SJSA1 (cell line): ENCODE measurements around the gene PLA1A. TPM values are rescaled to one million over a fixed set of nuclear protein-coding genes. Genes with fewer than 3 reads are reported as not detected.
"Not testable (repeated sequence)": the region's sequence is repeated elsewhere in the genome, so short reads cannot be mapped to it uniquely, and the experiment has no call there.

Source experiments
- DNase-seq, 2 experiments: peaks; one replicate each; pipeline ENCODE4 v3.0.0-alpha.2; 2015 to 2020; ENCODE audit warnings: low spot score in 2 of 2, low read depth in 1 of 2
- H3K27ac ChIP-seq: fragments of 250-450 bp; sonication (Bioruptor Pico); 2 replicates; pipeline ENCODE4 v1.5.1; 2020; ENCODE audit warnings: mild to moderate bottlenecking, moderate library complexity
- H3K27me3 ChIP-seq: fragments of 250-450 bp; sonication (Bioruptor Pico); replicated peaks from 2 replicates; pipeline ENCODE4 v1.5.1; 2020; ENCODE audit warnings: mild to moderate bottlenecking, moderate library complexity
- H3K36me3 ChIP-seq: fragments of 250-450 bp; sonication (Bioruptor Pico); 2 replicates; pipeline ENCODE4 v1.5.1; 2020; ENCODE audit warnings: mild to moderate bottlenecking
- H3K4me1 ChIP-seq: fragments of 250-450 bp; sonication (Bioruptor Pico); replicated peaks from 2 replicates; pipeline ENCODE4 v1.6.1; 2021; ENCODE audit warnings: mild to moderate bottlenecking
- H3K4me3 ChIP-seq: fragments of 250-450 bp; sonication (Bioruptor Pico); 2 replicates; pipeline ENCODE4 v1.5.1; 2020; ENCODE audit warnings: mild to moderate bottlenecking
- H3K9me3 ChIP-seq: fragments of 250-450 bp; sonication (Bioruptor Pico); replicated peaks from 2 replicates; pipeline ENCODE4 v1.5.1; 2020; ENCODE audit warnings: mild to moderate bottlenecking
- total RNA-seq: library from RNA; depleted of rRNA; stranded (reverse); fragments of >200 nt; shearing (Covaris generic); gene quantifications from 2 replicates; pipeline ENCODE4 v1.2.3, GENCODE V29; 2014

Gene PLA1A
- total RNA-seq, 1 experiment from 2014 or later = 1.4 TPM

DNA sequence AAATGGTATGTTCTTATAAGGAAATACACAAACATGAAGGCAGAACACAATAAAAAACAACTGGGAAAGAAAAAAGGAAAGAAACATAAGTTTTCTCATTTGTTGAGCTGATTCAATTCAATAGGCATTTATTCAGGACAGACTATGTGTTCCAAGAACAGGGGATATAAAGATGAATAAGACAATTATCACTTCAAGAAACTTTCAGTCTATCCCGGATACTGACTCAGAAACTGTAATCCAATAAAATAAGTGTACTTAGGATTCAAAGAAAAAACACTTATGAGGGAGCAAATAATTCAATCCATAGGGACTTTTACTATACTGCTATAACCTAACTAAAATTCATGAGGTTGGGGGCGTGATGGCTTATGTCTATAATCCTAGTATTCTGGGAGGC, 66.2 kb downstream of the PLA1A start:
- Histone ChIP-seq H3K4me3 (no peak overlapping the region), H3K4me1 (peaks cover 20% of the 10 kb centered on the region), H3K9me3 (no peaks in the 10 kb centered on the region), H3K27me3 (no peaks in the 10 kb centered on the region), H3K36me3 (no peaks in the 10 kb centered on the region), H3K27ac (peak overlapping the region; percentile 45)
- peak in 1 of 2 experiments; percentile 14 for DNase-seq

DNA sequence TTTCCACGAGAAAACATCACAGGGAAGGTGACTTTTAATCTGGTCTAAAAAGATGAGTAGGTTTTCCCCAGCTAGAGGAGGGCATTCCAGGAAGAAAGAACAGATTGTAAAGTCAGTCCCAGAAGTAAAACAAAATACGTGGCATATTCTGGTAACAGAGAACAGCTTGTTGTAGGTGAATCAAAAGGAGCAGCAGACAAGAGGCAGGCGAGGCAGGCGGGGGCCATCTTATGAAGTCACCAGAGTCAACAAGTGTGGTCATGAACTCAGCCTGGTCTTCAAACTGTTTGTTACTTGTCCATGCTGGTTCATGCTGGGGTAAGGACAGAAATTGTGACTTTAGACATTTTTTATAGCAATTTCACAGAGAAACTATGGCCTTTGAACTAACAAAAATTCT, 66.7 kb downstream of the PLA1A start:
- DNase-seq = peak in 1 of 2 experiments; percentile 5
- Histone ChIP-seq H3K36me3 (no peaks in the 10 kb centered on the region), H3K27ac (peak overlapping the region; percentile 45), H3K27me3 (no peaks in the 10 kb centered on the region), H3K4me3 (no peak overlapping the region), H3K4me1 (peaks cover 20% of the 10 kb centered on the region), H3K9me3 (no peaks in the 10 kb centered on the region)

DNA sequence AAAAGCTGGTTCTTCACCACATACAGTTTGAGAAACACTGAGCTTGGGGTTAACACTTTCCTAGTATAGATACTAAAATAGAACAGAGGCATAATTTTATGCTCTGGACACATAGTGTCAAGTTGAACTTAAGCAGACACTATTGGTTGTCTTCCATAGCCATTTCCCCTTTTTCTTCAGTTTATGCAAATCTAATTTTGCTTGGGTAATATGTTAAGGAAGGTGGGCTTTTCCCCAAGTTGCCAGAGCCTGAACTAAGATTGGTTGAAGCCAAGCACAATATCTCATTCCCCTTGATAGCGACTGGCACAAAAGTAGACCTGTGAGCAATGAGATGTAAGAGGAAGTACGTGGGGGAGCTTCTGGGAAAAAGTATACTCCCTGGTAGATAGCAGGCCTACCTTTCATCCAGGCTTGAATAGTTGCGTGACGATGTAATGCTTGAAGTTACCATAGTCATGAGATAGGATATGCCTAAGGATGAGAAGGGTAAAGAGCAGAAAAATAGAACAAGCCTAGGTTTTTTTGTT, 67.2 kb downstream of the PLA1A start:
- DNase-seq = no peak
- peaks cover 20% of the 10 kb centered on the region for H3K4me1 ChIP-seq
- H3K27ac ChIP-seq = no peak overlapping the region; the same call in 1 of the 2 replicates
- no peaks in the 10 kb centered on the region for H3K36me3 ChIP-seq
- no peaks in the 10 kb centered on the region for H3K27me3 ChIP-seq
- no peaks in the 10 kb centered on the region for H3K9me3 ChIP-seq
- H3K4me3 ChIP-seq = no peak overlapping the region

DNA sequence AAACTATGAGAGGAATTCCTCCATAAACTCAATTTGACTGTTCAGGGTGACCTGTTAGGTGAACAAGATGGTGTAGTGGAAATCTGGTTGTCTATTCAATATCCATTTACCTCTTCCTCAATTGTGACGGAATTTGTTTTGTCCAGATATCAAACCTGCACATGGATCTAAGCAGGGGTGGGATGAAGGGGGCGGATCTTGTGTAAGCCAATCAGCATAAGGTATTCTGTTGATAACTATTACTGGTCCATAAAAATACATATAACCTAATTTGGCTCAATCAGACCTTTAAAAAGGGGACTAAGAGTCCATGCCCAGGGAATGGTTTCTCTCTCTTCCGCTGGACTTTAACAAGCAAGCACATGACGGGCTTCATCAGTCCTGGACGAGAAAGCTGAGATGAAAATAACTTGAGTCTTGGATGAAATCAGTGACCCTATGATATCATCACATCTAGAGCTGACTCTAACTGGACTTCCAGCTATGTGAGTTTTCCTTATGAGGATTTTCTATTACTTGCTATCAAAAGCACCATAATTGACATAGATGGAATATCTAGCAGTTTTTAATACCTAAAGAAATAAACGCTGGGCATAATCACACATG, 68.4 kb downstream of the PLA1A start:
- Histone ChIP-seq H3K4me3 (no peak overlapping the region), H3K4me1 (peaks cover 20% of the 10 kb centered on the region), H3K9me3 (no peaks in the 10 kb centered on the region), H3K27me3 (no peaks in the 10 kb centered on the region), H3K36me3 (peaks cover 10% of the 10 kb centered on the region), H3K27ac (no peak overlapping the region)
- DNase-seq = no peak

DNA sequence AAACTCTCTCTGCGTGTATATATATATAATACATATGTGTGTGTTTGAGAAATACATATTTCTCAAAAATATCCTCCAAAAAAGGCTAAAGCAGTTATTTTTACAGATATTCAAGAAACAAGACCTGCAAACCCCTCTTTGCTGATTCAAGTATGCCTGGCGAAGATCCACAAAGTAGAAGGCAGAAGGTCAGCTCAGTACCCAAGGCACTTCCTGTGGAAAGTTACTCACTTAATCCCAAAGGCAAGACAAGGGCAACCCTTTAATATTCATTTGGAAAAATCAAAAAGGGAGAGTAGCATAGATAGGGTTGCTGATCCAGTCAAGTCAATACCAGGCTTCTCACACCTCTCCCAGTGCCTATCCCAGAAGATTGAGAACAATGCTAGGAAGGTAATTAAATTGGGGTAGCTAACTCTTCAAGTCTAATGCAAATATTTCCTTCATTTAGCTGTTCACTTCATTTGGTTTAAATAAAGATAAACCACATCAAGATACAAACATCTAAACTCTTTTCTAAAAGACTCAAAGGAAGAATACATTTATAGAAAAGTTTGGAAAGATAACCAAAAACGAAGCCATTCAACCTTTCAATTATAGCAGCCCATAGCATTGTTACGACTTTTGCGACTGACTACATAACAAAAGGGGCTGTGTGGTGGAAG, 72.4 kb downstream of the PLA1A start:
- H3K27ac ChIP-seq = no peak overlapping the region
- peaks cover under 1% of the 10 kb centered on the region; the same call in 1 of the 2 replicates for H3K4me1 ChIP-seq
- H3K9me3 ChIP-seq = no peaks in the 10 kb centered on the region
- H3K27me3 ChIP-seq = no peaks in the 10 kb centered on the region
- DNase-seq = no peak
- H3K36me3 ChIP-seq = peaks cover 26% of the 10 kb centered on the region
- no peak overlapping the region for H3K4me3 ChIP-seq

DNA sequence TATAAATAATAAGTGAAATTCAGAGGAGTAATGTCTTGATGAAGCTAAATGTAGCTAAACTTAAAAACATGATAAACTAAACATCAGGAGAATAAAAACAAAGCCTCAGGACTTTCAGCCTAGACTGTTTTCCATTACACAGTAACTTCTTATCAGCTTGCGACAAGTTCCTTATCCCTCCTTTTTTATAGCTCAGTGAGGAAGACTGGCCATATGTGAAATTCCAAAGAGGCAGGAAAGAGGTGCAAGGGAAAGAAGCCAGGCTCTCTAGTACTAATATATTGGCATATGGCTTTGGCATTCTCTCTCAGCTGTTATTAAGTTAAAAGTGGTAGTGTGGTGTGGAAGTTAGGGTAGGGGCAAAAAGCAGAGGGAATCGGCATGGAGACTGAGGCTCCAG, 75.1 kb downstream of the PLA1A start:
- no peak for DNase-seq
- H3K4me1 ChIP-seq = peaks cover 8% of the 10 kb centered on the region
- no peak overlapping the region for H3K4me3 ChIP-seq
- H3K9me3 ChIP-seq = no peaks in the 10 kb centered on the region
- H3K27me3 ChIP-seq = no peaks in the 10 kb centered on the region
- peaks cover 26% of the 10 kb centered on the region for H3K36me3 ChIP-seq
- H3K27ac ChIP-seq = no peak overlapping the region

DNA sequence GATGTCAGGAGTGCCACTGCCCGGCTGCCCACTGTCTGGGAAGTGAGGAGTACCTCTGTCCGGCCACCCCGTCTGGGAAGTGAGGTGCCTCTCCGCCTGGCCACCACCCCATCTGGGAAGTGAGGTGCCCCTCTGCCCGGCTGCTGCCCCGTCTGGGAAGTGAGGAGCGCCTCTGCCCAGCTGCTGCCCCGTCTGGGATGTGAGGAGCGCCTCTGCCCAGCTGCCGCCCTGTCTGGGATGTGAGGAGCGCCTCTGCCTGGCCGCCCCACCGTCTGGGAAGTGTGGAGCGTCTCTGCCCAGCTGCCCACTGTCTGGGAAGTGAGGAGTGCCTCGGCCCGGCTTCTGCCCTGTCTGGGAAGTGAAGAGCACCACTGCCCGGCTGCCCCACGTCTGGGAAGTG, 76.2 kb downstream of the PLA1A start:
- no peak overlapping the region for H3K4me3 ChIP-seq

DNA sequence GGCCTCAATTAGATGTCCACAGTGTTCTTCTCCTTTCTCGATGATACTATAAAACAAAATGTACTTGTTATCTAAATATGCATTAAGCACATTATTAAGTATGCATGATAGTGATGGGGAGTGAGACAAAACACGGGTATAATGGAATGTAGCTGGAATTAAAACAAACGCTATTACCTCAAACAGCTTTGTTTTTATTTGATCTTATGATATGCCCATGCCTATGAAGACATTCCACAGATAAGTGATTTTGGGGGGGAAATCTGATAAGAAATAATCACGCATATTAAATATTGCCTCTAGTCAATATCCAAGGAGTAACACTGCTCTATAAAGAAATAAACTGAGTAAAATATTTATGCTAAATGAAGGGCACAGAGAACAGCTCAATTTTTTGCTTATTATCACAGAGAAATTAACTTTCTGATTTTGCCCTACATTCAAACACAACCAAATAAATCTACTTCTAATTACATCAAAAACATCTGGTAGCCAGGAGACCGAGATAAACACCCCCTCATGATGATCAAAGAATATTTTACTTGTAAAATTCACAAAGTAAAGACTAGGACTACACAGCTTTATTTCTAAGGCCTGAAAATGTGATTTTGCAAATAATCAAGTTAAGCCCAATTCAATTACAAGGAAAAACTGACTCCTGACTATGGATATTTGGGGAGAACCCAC, 77.6 kb downstream of the PLA1A start:
- no peaks in the 10 kb centered on the region for H3K27me3 ChIP-seq
- peaks cover 23% of the 10 kb centered on the region for H3K36me3 ChIP-seq
- H3K9me3 ChIP-seq = no peaks in the 10 kb centered on the region
- no peak for DNase-seq
- H3K27ac ChIP-seq = no peak overlapping the region
- H3K4me1 ChIP-seq = peaks cover 8% of the 10 kb centered on the region
- H3K4me3 ChIP-seq = no peak overlapping the region

More for the DNA sequence above, 76.2 kb downstream of the PLA1A start:
- Histone ChIP-seq H3K4me1 (peaks cover 8% of the 10 kb centered on the region), H3K36me3 (peaks cover 26% of the 10 kb centered on the region), H3K9me3 (no peaks in the 10 kb centered on the region), H3K27me3 (no peaks in the 10 kb centered on the region), H3K27ac (no peak overlapping the region)
- no peak for DNase-seq

DNA sequence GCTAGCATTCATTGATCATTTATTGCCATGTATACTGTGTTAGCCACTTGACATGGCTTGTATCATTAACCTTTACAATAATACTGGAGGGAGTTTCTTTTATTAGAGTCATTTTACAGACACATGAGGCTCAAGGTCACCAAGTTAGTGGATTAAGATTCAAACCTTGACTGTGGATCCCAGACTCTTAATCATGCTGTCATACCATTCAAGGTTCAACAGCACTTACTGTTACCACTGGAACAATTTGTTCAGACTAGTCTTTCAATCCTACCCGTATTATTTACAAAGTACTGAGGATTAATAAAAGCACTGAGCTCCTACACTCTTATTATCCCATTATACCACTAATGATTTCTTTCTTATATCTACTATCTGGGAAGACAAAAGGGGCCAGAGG, 78.3 kb downstream of the PLA1A start:
- Histone ChIP-seq H3K4me3 (peak overlapping the region; percentile 57), H3K27me3 (no peaks in the 10 kb centered on the region), H3K4me1 (peaks cover 8% of the 10 kb centered on the region), H3K36me3 (peaks cover 16% of the 10 kb centered on the region), H3K27ac (no peak overlapping the region; the same call in 1 of the 2 replicates), H3K9me3 (no peaks in the 10 kb centered on the region)
- no peak for DNase-seq

DNA sequence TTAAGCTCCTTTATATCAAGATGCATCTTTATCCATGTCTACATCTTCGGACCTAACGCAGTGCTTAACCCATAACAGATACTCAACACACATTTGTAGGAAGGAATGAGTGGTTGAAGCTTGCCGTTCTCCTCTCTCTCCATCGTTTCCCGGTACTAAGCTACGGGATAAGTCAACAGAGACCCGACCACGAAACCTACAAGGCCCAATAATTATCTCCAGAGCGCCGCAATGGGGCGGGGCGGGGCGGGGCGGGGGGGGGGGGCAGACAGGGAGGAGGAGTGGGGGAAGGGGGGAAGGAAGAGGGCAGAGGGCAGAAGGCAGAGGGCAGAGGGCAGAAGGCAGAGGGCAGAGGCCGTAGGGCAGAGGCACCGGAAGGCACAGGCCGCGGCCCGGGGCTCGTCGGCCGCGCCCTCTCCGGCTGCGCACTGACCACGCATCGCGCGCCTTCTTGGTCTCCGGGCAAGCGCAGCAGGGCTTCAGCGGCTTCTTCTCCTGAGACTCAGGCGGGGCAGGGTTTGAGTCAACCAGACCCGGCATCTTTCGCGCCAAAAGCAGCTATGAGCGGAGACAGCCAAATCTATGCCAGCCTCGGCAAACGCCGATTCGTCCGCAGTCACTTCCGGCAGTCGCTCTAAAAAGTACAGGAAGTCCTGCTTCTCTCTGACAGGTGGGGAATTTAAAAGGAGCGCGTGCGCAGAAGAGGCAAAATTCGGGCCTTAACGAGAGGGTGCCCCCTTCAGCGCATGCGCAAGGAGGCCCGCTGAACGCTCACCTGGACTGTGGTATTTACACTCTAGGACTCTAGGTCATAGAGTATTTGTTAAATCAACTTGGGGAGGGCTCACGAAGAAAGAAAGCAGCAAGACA, 79.3 kb downstream of the PLA1A start, which contains the start of gene COX17:
COX17 (minus strand) TSS at position 636 of the 870 bp plus-strand sequence; CDS start at position 540, 96 bp downstream.
- H3K36me3 ChIP-seq = peaks cover 12% of the 10 kb centered on the region; the same call in 1 of the 2 replicates
- peaks cover 8% of the 10 kb centered on the region for H3K4me1 ChIP-seq
- peak within 1 kb of the TSS; percentile 70 for H3K27ac ChIP-seq
- H3K4me3 ChIP-seq = peak within 1 kb of the TSS; percentile 57
- no peaks in the 10 kb centered on the region for H3K9me3 ChIP-seq
- peak; percentile 81 to 90 for DNase-seq
- no peaks in the 10 kb centered on the region for H3K27me3 ChIP-seq

DNA sequence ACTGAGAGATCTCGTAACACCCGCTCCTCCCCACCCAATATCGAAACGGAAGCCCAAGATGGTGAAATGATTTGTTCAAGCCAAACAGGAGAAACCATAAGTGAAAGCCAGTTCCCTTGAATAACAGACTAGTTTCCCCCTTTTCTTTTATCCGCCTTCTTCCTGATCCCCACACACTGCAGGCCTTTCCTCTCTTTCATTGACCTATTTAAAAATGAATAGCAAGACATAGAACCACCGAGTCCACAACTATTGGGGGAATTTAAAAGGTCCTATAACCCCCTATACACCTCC, 79.9 kb downstream of the PLA1A start:
- peaks cover 12% of the 10 kb centered on the region; the same call in 1 of the 2 replicates for H3K36me3 ChIP-seq
- peak overlapping the region; percentile 57 for H3K4me3 ChIP-seq
- no peaks in the 10 kb centered on the region for H3K9me3 ChIP-seq
- H3K4me1 ChIP-seq = peaks cover 8% of the 10 kb centered on the region
- no peak for DNase-seq
- no peak overlapping the region for H3K27ac ChIP-seq
- no peaks in the 10 kb centered on the region for H3K27me3 ChIP-seq

DNA sequence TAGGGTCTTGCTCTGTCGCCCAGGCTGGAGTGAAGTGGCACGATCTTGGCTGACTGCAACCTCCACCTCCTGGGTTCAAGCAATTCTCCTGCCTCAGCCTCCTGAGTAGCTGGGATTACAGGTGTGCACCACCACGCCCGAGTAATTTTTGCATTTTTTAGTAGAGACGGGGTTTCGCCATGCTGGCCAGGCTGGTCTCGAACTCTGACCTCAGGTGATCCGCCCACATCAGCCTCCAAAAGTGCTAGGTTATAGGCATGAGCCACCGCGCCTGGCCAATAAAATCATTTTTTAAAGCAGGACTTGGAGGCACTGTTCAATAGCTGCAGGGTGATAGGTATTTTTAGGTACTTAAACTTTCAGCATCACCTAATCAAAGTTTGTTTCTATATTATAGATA, 80.5 kb downstream of the PLA1A start:
- H3K4me3 ChIP-seq, DNase-seq, H3K9me3 ChIP-seq: not testable (repeated sequence)

More for the DNA sequence above, 80.5 kb downstream of the PLA1A start:
- H3K36me3 ChIP-seq, H3K27me3 ChIP-seq, H3K4me1 ChIP-seq, H3K27ac ChIP-seq: not testable (repeated sequence)
